BLaER1 (cell line): ENCODE measurements around the gene RPS6KA3.
"Not testable (repeated sequence)": the region's sequence is repeated elsewhere in the genome, so short reads cannot be mapped to it uniquely, and the experiment has no call there.

Experiments
- H3K27ac ChIP-seq: shearing (Covaris generic); formaldehyde crosslinking; 2 replicates; pipeline ENCODE4 v1.8.1; 2022
- H3K27me3 ChIP-seq: shearing (Covaris generic); formaldehyde crosslinking; 2 replicates; pipeline ENCODE4 v1.8.1; 2022
- H3K36me3 ChIP-seq: shearing (Covaris generic); formaldehyde crosslinking; 2 replicates; pipeline ENCODE4 v1.8.1; 2022
- H3K4me1 ChIP-seq: shearing (Covaris generic); formaldehyde crosslinking; 2 replicates; pipeline ENCODE4 v1.8.1; 2022
- H3K4me2 ChIP-seq: shearing (Covaris generic); formaldehyde crosslinking; 2 replicates; pipeline ENCODE4 v1.8.1; 2022
- H3K4me3 ChIP-seq: shearing (Covaris generic); formaldehyde crosslinking; 2 replicates; pipeline ENCODE4 v1.8.1; 2022
- H3K9ac ChIP-seq: shearing (Covaris generic); formaldehyde crosslinking; 2 replicates; pipeline ENCODE4 v1.8.1; 2022
- H3K9me3 ChIP-seq: shearing (Covaris generic); formaldehyde crosslinking; 2 replicates; pipeline ENCODE4 v1.8.1; 2022
- H4K20me1 ChIP-seq: shearing (Covaris generic); formaldehyde crosslinking; 2 replicates; pipeline ENCODE4 v1.8.1; 2022
- Cebpa-rat ChIP-seq: shearing (Covaris generic); IDR thresholded peaks from 2 replicates; pipeline ENCODE4 v1.8.1; 2022

The RPS6KA3 gene

DNA sequence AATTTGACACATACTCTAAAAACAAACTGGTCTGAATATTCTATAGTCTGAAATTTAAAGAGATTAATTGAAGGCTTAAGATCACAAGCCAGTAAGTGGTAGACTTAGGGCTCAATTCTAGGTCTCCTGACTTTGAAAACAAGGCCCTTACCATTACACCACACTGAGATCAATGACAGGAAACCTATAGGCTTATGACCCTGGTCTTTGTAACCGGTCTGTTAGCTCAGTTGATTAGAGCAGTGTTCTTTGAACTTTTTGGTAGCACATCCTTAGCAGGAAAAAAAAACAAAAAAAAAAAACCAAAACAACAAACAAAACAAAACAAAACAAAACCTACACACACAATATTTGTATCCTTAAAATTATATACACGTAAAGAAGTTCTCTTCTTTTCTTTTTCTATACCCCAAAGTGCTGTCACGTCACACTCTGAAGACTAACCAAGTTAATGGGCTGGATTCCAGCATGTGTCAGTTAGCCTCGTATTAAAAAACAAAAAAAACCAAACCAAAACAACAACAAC, 55.4 kb downstream of the RPS6KA3 start:
- no peak overlapping the region for H3K27ac ChIP-seq
- H3K4me1 ChIP-seq: no peaks in the 10 kb centered on the region
- no peaks in the 10 kb centered on the region for H3K27me3 ChIP-seq
- H3K9me3 ChIP-seq: no peaks in the 10 kb centered on the region
- peaks cover 24% of the 10 kb centered on the region for H3K36me3 ChIP-seq
- H3K4me3 ChIP-seq: no peak overlapping the region
- H3K9ac ChIP-seq: no peak overlapping the region
- no peak for TF ChIP-seq Cebpa-rat
- H3K4me2 ChIP-seq: no peak overlapping the region
- H4K20me1 ChIP-seq: no peaks in the 10 kb centered on the region

DNA sequence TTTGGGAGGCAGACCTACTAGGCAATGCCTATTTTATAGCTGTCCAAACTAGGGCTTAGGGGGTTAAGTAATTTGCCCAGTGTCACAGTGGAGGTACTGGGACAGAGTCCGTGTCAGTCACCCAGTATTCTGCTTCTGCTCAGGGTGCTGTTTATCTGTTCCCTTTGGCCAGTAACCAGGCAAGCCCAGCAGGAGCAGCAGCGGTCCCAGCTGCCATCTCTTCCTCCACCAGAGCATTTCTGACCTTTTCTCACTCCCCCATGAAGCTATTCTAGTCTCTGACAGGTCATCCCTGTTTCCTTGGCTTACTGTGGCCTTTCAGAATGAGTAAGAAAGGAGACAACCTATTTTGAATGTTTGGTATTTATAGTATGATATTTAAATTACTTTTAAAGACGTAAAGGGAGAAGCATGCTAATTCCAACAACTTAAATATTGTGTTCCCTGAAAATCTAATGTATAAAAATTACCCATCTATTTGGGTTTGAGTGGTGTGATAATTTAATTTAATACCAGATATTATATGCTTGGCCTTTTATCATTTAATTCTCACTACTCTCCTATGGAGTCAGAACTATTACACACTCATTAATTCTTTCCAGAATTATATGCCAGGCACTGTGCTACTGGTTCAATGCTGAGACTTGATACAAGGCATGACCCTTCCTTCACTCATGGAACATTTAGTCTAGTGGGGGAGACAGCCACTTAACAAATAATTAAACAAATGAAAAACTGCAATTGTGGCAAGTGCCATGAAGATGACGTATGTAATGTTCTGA, 60.6 kb downstream of the RPS6KA3 start:
- no peaks in the 10 kb centered on the region for H3K9me3 ChIP-seq
- no peak overlapping the region for H3K4me2 ChIP-seq
- no peak for TF ChIP-seq Cebpa-rat
- no peaks in the 10 kb centered on the region for H4K20me1 ChIP-seq
- H3K27me3 ChIP-seq: no peaks in the 10 kb centered on the region
- H3K9ac ChIP-seq: no peak overlapping the region
- peaks cover 20% of the 10 kb centered on the region for H3K4me1 ChIP-seq
- no peak overlapping the region for H3K27ac ChIP-seq
- H3K36me3 ChIP-seq: peaks cover 33% of the 10 kb centered on the region
- no peak overlapping the region for H3K4me3 ChIP-seq

DNA sequence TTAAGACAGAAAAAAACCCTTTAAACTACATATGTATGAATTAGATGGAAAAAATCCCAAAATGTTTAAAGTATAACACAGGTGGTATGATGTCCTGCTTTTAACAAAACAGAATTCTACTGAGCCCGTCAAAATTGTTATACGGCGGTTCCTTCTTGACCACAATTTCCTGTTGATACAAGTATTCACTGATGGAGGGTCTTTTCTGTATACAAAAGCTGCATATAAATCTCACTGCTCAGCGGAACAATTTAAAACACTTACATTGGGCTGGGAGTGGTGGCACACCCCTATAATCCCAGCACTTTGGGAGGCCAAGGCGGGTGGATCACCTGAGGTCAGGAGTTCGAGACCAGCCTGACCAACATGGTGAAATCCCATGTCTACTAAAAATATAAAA, 62.4 kb downstream of the RPS6KA3 start:
- no peak overlapping the region for H3K4me3 ChIP-seq
- no peak overlapping the region for H3K27ac ChIP-seq
- peaks cover 20% of the 10 kb centered on the region for H3K4me1 ChIP-seq
- H3K4me2 ChIP-seq: peak overlapping the region; percentile 54
- no peaks in the 10 kb centered on the region for H3K27me3 ChIP-seq
- no peaks in the 10 kb centered on the region for H4K20me1 ChIP-seq
- peaks cover 47% of the 10 kb centered on the region for H3K36me3 ChIP-seq
- H3K9ac ChIP-seq: no peak overlapping the region
- no peak for TF ChIP-seq Cebpa-rat
- no peaks in the 10 kb centered on the region for H3K9me3 ChIP-seq

DNA sequence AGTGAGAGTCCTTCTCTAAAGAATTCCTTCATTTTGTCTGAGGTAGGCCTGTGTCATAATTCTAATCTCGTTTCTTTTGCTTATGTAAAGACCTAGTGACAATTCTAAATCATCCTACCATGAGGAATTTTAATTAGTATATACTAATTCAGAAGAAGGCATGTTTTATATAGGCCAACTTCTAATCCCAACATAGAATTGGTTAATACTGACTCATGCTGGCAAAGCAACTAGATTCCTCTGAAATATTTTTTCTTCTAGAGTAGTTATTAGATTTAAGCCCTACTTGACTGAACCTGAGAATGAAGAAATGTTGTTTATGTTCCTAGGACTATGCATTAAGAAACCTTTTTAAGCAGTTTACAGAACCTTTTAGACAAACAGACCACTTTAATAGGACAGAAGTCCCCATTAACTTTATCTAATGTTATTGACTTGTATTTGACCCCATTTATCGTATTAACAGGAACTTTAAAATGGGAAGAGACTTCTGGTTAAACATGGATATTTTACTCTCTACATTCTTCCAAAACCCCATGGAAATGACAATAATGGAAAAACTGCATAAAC, 69.0 kb downstream of the RPS6KA3 start:
- H3K4me1 ChIP-seq: peaks cover 10% of the 10 kb centered on the region
- H3K9ac ChIP-seq: no peak overlapping the region
- H3K27me3 ChIP-seq: no peaks in the 10 kb centered on the region
- H3K4me2 ChIP-seq: no peak overlapping the region
- no peaks in the 10 kb centered on the region for H4K20me1 ChIP-seq
- TF ChIP-seq Cebpa-rat: no peak
- no peaks in the 10 kb centered on the region for H3K9me3 ChIP-seq
- H3K36me3 ChIP-seq: peaks cover 36% of the 10 kb centered on the region
- no peak overlapping the region for H3K4me3 ChIP-seq
- no peak overlapping the region for H3K27ac ChIP-seq

DNA sequence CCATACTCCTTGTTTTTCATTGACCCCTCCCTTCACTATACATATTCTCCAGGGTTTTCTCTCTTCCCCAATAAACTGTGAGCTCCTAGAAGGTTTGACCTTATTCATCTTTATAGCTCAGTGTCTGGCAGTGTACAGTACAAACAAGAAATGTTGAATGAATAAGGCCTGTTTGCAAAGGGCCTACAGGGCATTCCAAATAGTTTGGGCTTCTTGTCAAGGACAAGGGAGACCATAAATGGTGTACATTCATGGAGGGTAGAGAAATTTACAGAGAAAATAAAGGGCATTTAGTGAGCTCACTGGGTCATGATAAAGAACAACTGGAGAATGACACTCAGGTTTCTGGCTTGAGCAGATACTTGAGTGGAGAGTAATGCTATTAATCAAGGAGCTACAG, 77.5 kb downstream of the RPS6KA3 start:
- no peak for TF ChIP-seq Cebpa-rat
- H3K9ac ChIP-seq: no peak overlapping the region
- peaks cover 47% of the 10 kb centered on the region for H3K36me3 ChIP-seq

DNA sequence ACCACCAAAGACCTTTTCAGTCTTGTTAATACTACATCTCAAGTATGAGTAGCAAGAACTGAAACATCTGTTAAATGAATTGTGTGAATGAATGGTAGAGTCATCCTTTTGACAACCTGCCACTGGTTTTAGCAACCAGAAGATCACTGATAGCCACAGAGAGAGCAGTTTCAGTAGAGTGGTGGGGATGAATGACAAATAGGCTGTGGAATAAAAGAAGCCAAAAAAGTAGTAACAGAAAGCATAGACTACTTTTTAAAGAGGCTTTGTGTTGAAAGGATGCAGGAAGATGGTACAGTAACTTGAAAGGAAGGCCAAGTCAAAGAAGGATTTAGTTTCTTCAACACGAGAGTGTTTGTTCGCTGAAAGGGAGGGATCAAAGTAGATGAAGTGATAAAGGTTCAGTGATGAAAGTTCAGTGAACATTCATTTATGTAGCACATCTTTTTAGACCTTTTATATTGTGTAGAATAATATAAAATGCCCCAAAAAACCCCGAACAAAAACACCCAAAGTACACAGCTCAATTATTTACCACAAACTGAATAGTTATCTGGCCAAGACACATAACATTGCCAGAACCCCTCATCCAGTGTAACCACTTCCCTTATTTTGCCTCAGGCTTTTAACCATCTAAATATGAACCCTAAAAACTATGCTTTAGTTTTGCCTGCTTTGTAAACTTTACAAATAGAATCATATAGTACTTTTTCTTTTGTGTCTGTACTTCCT, 84.9 kb downstream of the RPS6KA3 start:
- H3K9me3 ChIP-seq: no peaks in the 10 kb centered on the region
- no peak overlapping the region for H3K9ac ChIP-seq
- no peak overlapping the region for H3K4me3 ChIP-seq
- H3K4me2 ChIP-seq: no peak overlapping the region
- no peaks in the 10 kb centered on the region for H3K4me1 ChIP-seq
- H3K36me3 ChIP-seq: peaks cover 24% of the 10 kb centered on the region
- no peaks in the 10 kb centered on the region for H4K20me1 ChIP-seq
- H3K27me3 ChIP-seq: no peaks in the 10 kb centered on the region
- no peak for TF ChIP-seq Cebpa-rat
- H3K27ac ChIP-seq: no peak overlapping the region

More for the DNA sequence above, 77.5 kb downstream of the RPS6KA3 start:
- H3K9me3 ChIP-seq: no peaks in the 10 kb centered on the region
- H3K4me1 ChIP-seq: peaks cover 5% of the 10 kb centered on the region
- H4K20me1 ChIP-seq: no peaks in the 10 kb centered on the region
- H3K27me3 ChIP-seq: no peaks in the 10 kb centered on the region
- no peak overlapping the region for H3K4me2 ChIP-seq
- H3K4me3 ChIP-seq: no peak overlapping the region
- no peak overlapping the region for H3K27ac ChIP-seq

DNA sequence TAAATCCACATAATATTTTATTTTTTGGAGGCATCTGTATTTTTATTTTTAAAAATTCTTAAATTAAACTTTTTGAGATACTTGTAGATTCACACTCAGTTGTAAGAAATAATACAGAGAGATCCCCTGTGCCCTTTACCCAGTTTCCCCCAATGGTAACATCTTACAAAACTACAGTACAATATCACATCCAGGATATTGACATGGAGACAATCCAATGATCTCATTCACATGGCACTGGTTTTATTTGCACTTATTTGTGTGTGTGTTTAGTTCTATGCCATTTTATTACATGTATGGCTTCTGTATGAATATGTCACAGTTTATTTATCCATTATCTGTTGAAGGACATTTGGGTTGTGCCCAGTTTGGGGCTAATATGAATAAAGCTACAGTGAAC, 89.6 kb downstream of the RPS6KA3 start:
- no peak overlapping the region for H3K4me3 ChIP-seq
- H4K20me1 ChIP-seq: no peaks in the 10 kb centered on the region
- H3K9me3 ChIP-seq: no peaks in the 10 kb centered on the region
- H3K4me1 ChIP-seq: no peaks in the 10 kb centered on the region
- H3K27me3 ChIP-seq: no peaks in the 10 kb centered on the region
- no peak overlapping the region for H3K4me2 ChIP-seq
- no peak overlapping the region for H3K27ac ChIP-seq
- no peak overlapping the region for H3K9ac ChIP-seq
- peaks cover 38% of the 10 kb centered on the region for H3K36me3 ChIP-seq
- TF ChIP-seq Cebpa-rat: no peak

DNA sequence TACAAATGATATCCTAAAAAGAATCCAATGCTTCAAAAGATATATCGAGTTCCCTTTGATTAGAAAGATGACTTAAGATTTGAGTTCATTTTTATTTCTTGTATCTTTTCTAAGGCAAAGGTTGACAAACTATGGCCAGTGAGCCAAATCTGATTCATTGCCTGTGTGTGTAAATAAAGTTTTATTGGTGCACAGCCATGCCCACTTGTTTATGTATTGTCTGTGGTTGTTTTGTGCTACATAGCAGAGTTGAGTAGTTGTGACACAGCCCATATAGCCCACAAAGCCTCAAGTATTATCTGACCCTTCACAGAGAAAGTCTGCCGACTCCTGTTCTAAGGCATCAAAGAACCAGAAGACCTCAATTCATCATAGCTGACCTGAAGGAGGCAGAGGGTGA, 92.9 kb downstream of the RPS6KA3 start:
- H3K4me1 ChIP-seq: no peaks in the 10 kb centered on the region
- H3K4me2 ChIP-seq: no peak overlapping the region
- H3K36me3 ChIP-seq: peaks cover 58% of the 10 kb centered on the region
- no peaks in the 10 kb centered on the region for H3K27me3 ChIP-seq
- H3K9me3 ChIP-seq: no peaks in the 10 kb centered on the region
- H4K20me1 ChIP-seq: no peaks in the 10 kb centered on the region
- no peak overlapping the region for H3K9ac ChIP-seq
- no peak for TF ChIP-seq Cebpa-rat
- H3K27ac ChIP-seq: no peak overlapping the region
- H3K4me3 ChIP-seq: no peak overlapping the region

DNA sequence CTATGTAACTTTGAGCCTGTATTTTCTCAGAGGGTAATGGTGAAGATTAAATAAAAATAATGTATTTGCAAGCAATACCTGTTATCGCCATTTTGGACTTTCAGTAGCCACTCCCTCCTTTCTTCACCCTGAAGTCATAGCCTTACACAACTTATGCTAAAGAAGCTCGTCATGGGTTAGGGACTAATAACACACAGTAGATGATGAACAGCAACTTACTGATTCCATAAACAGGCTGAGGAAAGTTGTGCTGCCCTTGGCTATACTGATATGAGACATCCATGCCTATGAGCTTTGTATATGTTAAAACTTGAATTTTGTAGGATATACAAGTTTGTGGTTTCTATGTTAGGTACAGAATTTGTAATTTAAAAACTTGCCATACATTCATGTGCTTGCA, 93.4 kb downstream of the RPS6KA3 start:
- no peak overlapping the region for H3K4me3 ChIP-seq

DNA sequence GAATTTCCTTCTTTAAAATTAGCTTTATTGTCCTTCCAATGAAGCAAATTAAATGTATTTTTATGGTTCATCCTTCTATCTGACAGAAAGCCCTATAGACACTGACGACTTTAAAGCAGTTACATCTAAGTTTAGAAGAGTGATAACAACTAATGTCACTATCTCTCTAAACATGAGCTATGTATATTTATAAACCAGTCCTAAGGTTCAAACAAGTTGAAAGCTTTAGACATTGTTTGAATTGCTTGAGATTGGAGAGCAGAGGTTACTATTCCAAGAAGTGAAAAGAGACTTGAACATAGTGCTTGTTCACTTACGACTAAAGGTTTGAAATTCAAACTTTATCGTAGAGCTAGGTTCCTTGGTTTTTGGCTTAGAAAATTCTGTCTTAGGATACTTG, 94.8 kb downstream of the RPS6KA3 start:
- no peak overlapping the region for H3K4me2 ChIP-seq
- no peak for TF ChIP-seq Cebpa-rat
- H3K36me3 ChIP-seq: peaks cover 63% of the 10 kb centered on the region

More for the DNA sequence above, 93.4 kb downstream of the RPS6KA3 start:
- no peaks in the 10 kb centered on the region for H4K20me1 ChIP-seq
- TF ChIP-seq Cebpa-rat: no peak
- no peaks in the 10 kb centered on the region for H3K27me3 ChIP-seq
- no peaks in the 10 kb centered on the region for H3K4me1 ChIP-seq
- H3K4me2 ChIP-seq: no peak overlapping the region
- H3K9me3 ChIP-seq: no peaks in the 10 kb centered on the region
- H3K27ac ChIP-seq: no peak overlapping the region
- H3K36me3 ChIP-seq: peaks cover 61% of the 10 kb centered on the region
- H3K9ac ChIP-seq: no peak overlapping the region

DNA sequence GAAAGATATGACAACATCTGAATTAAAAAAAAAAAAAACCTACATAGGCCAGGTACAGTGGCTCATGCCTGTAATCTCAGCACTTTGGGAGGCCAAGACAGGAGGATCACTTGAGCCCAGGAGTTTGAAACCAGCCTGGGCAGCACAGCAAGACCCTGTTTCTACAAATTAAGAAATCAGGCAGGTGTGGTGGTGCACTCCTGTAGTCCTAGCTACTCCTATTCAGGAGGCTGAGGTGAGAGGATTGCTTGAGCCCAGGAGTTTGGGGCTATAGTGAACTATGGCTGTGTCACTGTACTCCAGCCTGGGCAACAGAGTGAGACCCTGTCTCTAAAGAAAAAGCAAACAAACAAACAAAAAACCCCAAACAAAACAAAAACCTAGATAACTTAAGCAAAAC, 104.2 kb downstream of the RPS6KA3 start:
- not testable (repeated sequence) for H4K20me1 ChIP-seq, H3K4me2 ChIP-seq, H3K27ac ChIP-seq, H3K4me1 ChIP-seq, H3K4me3 ChIP-seq, H3K9ac ChIP-seq, H3K27me3 ChIP-seq, H3K9me3 ChIP-seq
- H3K36me3 ChIP-seq: peaks cover 56% of the 10 kb centered on the region

More for the DNA sequence above, 94.8 kb downstream of the RPS6KA3 start:
- H4K20me1 ChIP-seq: no peaks in the 10 kb centered on the region
- no peak overlapping the region for H3K9ac ChIP-seq
- no peak overlapping the region for H3K27ac ChIP-seq
- no peaks in the 10 kb centered on the region for H3K27me3 ChIP-seq
- H3K4me1 ChIP-seq: no peaks in the 10 kb centered on the region
- no peak overlapping the region for H3K4me3 ChIP-seq
- no peaks in the 10 kb centered on the region for H3K9me3 ChIP-seq
